CD14-positive monocyte (primary cell): ENCODE data around the gene RALGAPB. TPM values are rescaled to one million over a fixed set of nuclear protein-coding genes. Genes with fewer than 3 reads are reported as not detected.

Experiments
- DNase-seq, 3 donors: peaks; one replicate each; pipeline ENCODE4 v3.0.0-alpha.2; 2011 to 2022
- H2AFZ ChIP-seq: 2 replicates; pipeline ENCODE4 v1.6.0; 2012; ENCODE audit warnings: mild to moderate bottlenecking, low read depth, low read length, inconsistent platforms; ENCODE audit not compliant: insufficient read depth, poor library complexity, severe bottlenecking
- H3K27ac ChIP-seq, 2 donors: 1 replicate in 1 of 2; 2 replicates in 1 of 2; pipeline ENCODE4 v1.5.1; 2012 to 2013; ENCODE audit warnings: low read length in 2 of 2, control low read depth in 1 of 2, inconsistent platforms in 1 of 2, low read depth in 1 of 2, mild to moderate bottlenecking in 1 of 2
- H3K27me3 ChIP-seq, 2 donors: one replicate each; pipeline versions ENCODE4 v1.6.0 to v1.6.1; 2011 to 2013; ENCODE audit warnings: low read length in 2 of 2; ENCODE audit not compliant: control insufficient read depth in 2 of 2, insufficient read depth in 2 of 2
- H3K36me3 ChIP-seq, 2 donors: replicated peaks in 1 of 2; 1 replicate in 1 of 2; 2 replicates in 1 of 2; pipeline versions ENCODE4 v1.5.1 to v1.6.1; 2012 to 2013; ENCODE audit warnings: low read length in 2 of 2, control low read depth in 1 of 2, inconsistent platforms in 1 of 2, mild to moderate bottlenecking in 1 of 2; ENCODE audit not compliant: insufficient read depth in 2 of 2, control insufficient read depth in 1 of 2
- H3K4me1 ChIP-seq, 2 donors: 1 replicate in 1 of 2; 2 replicates in 1 of 2; pipeline versions ENCODE4 v1.5.1 to v1.6.1; 2012 to 2013; ENCODE audit warnings: low read length in 2 of 2, control low read depth in 1 of 2, inconsistent platforms in 1 of 2, mild to moderate bottlenecking in 1 of 2, moderate library complexity in 1 of 2; ENCODE audit not compliant: insufficient read depth in 2 of 2, control insufficient read depth in 1 of 2
- H3K4me2 ChIP-seq: replicated peaks from 2 replicates; pipeline ENCODE3; 2012; ENCODE audit warnings: low read length, moderate library complexity, mild to moderate bottlenecking; ENCODE audit not compliant: poor library complexity, severe bottlenecking; ENCODE audit errors: extremely low read depth
- H3K4me3 ChIP-seq, 3 experiments: fragments of 200-600 bp in 1 of 3; sonication (generic) in 1 of 3; replicated peaks in 1 of 3; 1 replicate in 2 of 3; 2 replicates in 1 of 3; pipeline ENCODE4 v1.5.1; 2011 to 2013; ENCODE audit warnings: low read length in 3 of 3, mild to moderate bottlenecking in 3 of 3, control low read depth in 2 of 3, low read depth in 2 of 3, inconsistent platforms in 1 of 3, moderate library complexity in 1 of 3
- H3K79me2 ChIP-seq: 2 replicates; pipeline ENCODE4 v1.6.0; 2012; ENCODE audit warnings: mild to moderate bottlenecking, control low read depth, inconsistent platforms, low read length, moderate library complexity; ENCODE audit not compliant: insufficient read depth
- H3K9ac ChIP-seq: 2 replicates; pipeline ENCODE4 v1.6.0; 2017; ENCODE audit warnings: low read length, mild to moderate bottlenecking; ENCODE audit not compliant: insufficient read depth, poor library complexity, severe bottlenecking
- H3K9me3 ChIP-seq, 2 donors: replicated peaks in 1 of 2; 1 replicate in 1 of 2; 2 replicates in 1 of 2; pipeline versions ENCODE4 v1.5.1 to v1.6.1; 2012 to 2013; ENCODE audit warnings: low read length in 2 of 2, control low read depth in 1 of 2; ENCODE audit not compliant: control insufficient read depth in 1 of 2, insufficient read depth in 1 of 2
- H4K20me1 ChIP-seq: 2 replicates; pipeline ENCODE4 v1.6.0; 2012; ENCODE audit warnings: mild to moderate bottlenecking, low read length, control low read depth, moderate library complexity; ENCODE audit not compliant: insufficient read depth
- H3K27ac Mint-ChIP-seq, 7 donors: one replicate each; pipeline ENCODE4 v1.8.0; 2020; ENCODE audit warnings: mild to moderate bottlenecking in 7 of 7, mixed read lengths in 7 of 7, moderate library complexity in 6 of 7, inconsistent platforms in 2 of 7
- H3K27me3 Mint-ChIP-seq, 3 donors: one replicate each; pipeline ENCODE4 v1.8.0; 2021 to 2022; ENCODE audit warnings: low read depth in 3 of 3, mild to moderate bottlenecking in 3 of 3, mixed read lengths in 3 of 3, moderate library complexity in 3 of 3, inconsistent platforms in 1 of 3
- H3K36me3 Mint-ChIP-seq, 2 donors: one replicate each; pipeline ENCODE4 v1.8.0; 2020; ENCODE audit warnings: mixed read lengths in 2 of 2, inconsistent platforms in 1 of 2, mild to moderate bottlenecking in 1 of 2
- H3K4me1 Mint-ChIP-seq: one replicate; pipeline ENCODE4 v1.8.0; 2020; ENCODE audit warnings: mild to moderate bottlenecking, mixed read lengths
- H3K4me3 Mint-ChIP-seq, 2 donors: one replicate each; pipeline ENCODE4 v1.8.0; 2020; ENCODE audit warnings: mild to moderate bottlenecking in 2 of 2, mixed read lengths in 2 of 2, moderate library complexity in 1 of 2
- H3K9me3 Mint-ChIP-seq, 7 donors: one replicate each; pipeline ENCODE4 v1.8.0; 2020 to 2022; ENCODE audit warnings: mixed read lengths in 7 of 7, mild to moderate bottlenecking in 6 of 7, moderate library complexity in 6 of 7, inconsistent platforms in 2 of 7
- CTCF ChIP-seq: fragments of 200-600 bp; IDR thresholded peaks from one replicate; pipeline ENCODE4 v1.8.0; 2022; ENCODE audit warnings: antibody characterized with exemption, mild to moderate bottlenecking
- WGBS: methylation state at CpG from one replicate; pipeline ENCODE4 v1.1.5; 2013; ENCODE audit warnings: missing lambda C conversion rate; ENCODE audit not compliant: insufficient coverage; 5-methylcytosine and 5-hydroxymethylcytosine counted together
- intact Hi-C, 2 donors: fragments of 100-400 bp; cut with micrococcal nuclease; formaldehyde crosslinking; loops; one replicate each; pipeline versions ENCODE4 v1.15.0 to v1.15.1; 2023
- polyA plus RNA-seq, 3 donors: library from polyadenylated mRNA; depleted of rRNA in 1 of 3; unstranded in 2 of 3; stranded (reverse) in 1 of 3; fragments of 300-500 nt in 2 of 3; fragments of >200 nt in 1 of 3; fragmentation: Illumina TruSeq in 2 of 3; gene quantifications; 1 replicate in 2 of 3; 2 replicates in 1 of 3; pipeline ENCODE4 v1.2.3, GENCODE V29; 2012 to 2021

Gene RALGAPB
- polyA plus RNA-seq, 3 donors = 4.7 to 15.5 (median 6.1) TPM

- peak; percentile 100 for TF ChIP-seq CTCF
- intact Hi-C loops = loop anchor here (1.0 to 10.0 kb wide), 3 partner anchors 11 to 400 kb away; partner anchors contain the start of genes RALGAPB (in 2 of the 2), RPRD1B (in 1 of the 2) and TTI1 (in 1 of the 2)
- DNase-seq = peak; percentile 92 to 96 (median 93)
- Mint-ChIP-seq H3K36me3 (peaks cover 33 to 41% of the 10 kb centered on the region in 2 donors), H3K27ac (peak within 1 kb of the TSS; percentile 85 to 94 (median 93)), H3K4me1 (peaks cover 18% of the 10 kb centered on the region), H3K27me3 (peaks cover 3 to 11% (median 9%) of the 10 kb centered on the region in 3 donors), H3K9me3 (peaks cover 0 to 5% (median 0%) of the 10 kb centered on the region in 7 donors), H3K4me3 (peak within 1 kb of the TSS; percentile 94 to 96)
- peak within 1 kb of the TSS; percentile 69 to 82 (median 75) for H3K4me3 ChIP-seq
- H3K4me1 ChIP-seq = peaks cover 16 to 20% of the 10 kb centered on the region in 2 donors
- H4K20me1 ChIP-seq = peaks cover 41% of the 10 kb centered on the region
- peak within 1 kb of the TSS; percentile 85 to 88 for H3K27ac ChIP-seq
- WGBS = under 1% methylated on average over 62 of the region's 65 CpGs
- peak within 1 kb of the TSS; percentile 87 for H3K4me2 ChIP-seq
- H3K79me2 ChIP-seq = peaks cover 46% of the 10 kb centered on the region
- no peaks in the 10 kb centered on the region for H3K9me3 ChIP-seq
- no peaks in the 10 kb centered on the region for H3K27me3 ChIP-seq
- H3K36me3 ChIP-seq = peaks cover 30 to 40% of the 10 kb centered on the region in 2 donors
- peak within 1 kb of the TSS; percentile 87 for H3K9ac ChIP-seq
- peak within 1 kb of the TSS; percentile 93 for H2AFZ ChIP-seq
Measured at GRCh38 chr20:38434770-38435554, 37.7 kb upstream of the RALGAPB start, which contains the start of gene SNHG17. TSS of gene SNHG17 (minus strand) at chr20:38435328.

- Histone ChIP-seq H3K27me3 (no peaks in the 10 kb centered on the region), H3K4me1 (peaks cover 16 to 20% of the 10 kb centered on the region in 2 donors), H2AFZ (peak overlapping the region; percentile 93), H4K20me1 (peaks cover 36% of the 10 kb centered on the region), H3K9me3 (no peaks in the 10 kb centered on the region), H3K79me2 (peaks cover 46% of the 10 kb centered on the region), H3K4me2 (no peak overlapping the region), H3K27ac (no peak overlapping the region), H3K9ac (no peak overlapping the region), H3K36me3 (peaks cover 27 to 35% of the 10 kb centered on the region in 2 donors), H3K4me3 (peak overlapping the region in 1 of 3 experiments; percentile 82)
- H3K9me3 Mint-ChIP-seq = peaks cover 0 to 5% (median 0%) of the 10 kb centered on the region in 7 donors
- peak; percentile 65 for TF ChIP-seq CTCF
- H3K4me3 Mint-ChIP-seq = peak overlapping the region in 1 of 2 donors; percentile 94
- 93% methylated on average over 6 of the region's 6 CpGs for WGBS
- H3K27me3 Mint-ChIP-seq = peaks cover 5 to 11% (median 9%) of the 10 kb centered on the region in 3 donors
- H3K36me3 Mint-ChIP-seq = peaks cover 32 to 35% of the 10 kb centered on the region in 2 donors
- peak overlapping the region in 2 of 7 donors; percentile 89 to 93 for H3K27ac Mint-ChIP-seq
- DNase-seq = no peak
- intact Hi-C loops = loop anchor here (1.0 to 10.0 kb wide), 3 partner anchors 11 to 401 kb away; partner anchors contain the start of genes RALGAPB (in 2 of the 2), RPRD1B (in 1 of the 2) and TTI1 (in 1 of the 2)
- H3K4me1 Mint-ChIP-seq = peaks cover 18% of the 10 kb centered on the region
Measured at GRCh38 chr20:38435555-38435939, 37.1 kb upstream of the RALGAPB start.
